ENCODE data around the gene ECEL1.

Gene ECEL1

DNA sequence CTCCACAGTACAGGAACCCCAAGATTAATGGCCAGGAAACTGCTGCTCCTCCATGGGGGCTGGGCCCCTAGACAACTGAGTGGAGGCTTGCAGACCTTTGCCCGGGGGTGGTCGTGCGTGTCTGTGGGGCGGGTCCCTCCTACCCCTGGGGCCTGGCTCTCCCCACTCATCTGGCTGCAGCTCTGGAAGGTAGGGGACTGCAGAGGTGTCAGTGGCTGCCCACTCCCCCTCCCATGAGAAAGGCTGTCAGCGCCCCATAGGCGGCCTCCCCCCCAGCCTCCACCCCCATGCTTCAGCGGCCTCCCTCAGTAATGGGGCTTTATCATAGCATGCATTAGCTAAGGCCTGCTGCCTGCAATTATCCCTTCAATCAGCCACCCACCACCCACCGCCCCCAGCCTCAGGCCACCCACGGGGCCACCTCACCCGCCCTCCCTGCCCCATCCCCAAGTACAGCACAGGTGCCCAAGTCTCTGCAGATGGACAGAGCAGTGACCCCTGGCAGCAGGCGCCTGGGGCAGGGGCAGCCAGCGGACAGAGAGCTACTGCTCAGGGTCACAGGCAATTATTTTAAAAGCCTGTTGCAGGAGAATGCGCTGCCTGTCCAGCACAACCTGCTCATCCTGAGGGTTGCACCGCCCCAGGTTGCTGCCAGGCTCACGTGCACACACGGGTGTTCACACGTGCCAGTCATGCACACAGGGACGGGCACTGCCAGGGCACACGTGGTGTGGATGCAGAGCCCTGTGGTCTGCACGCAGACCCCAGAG lies 9.1 kb upstream of the ECEL1 start:
- TF ChIP-seq, protein P1, sequence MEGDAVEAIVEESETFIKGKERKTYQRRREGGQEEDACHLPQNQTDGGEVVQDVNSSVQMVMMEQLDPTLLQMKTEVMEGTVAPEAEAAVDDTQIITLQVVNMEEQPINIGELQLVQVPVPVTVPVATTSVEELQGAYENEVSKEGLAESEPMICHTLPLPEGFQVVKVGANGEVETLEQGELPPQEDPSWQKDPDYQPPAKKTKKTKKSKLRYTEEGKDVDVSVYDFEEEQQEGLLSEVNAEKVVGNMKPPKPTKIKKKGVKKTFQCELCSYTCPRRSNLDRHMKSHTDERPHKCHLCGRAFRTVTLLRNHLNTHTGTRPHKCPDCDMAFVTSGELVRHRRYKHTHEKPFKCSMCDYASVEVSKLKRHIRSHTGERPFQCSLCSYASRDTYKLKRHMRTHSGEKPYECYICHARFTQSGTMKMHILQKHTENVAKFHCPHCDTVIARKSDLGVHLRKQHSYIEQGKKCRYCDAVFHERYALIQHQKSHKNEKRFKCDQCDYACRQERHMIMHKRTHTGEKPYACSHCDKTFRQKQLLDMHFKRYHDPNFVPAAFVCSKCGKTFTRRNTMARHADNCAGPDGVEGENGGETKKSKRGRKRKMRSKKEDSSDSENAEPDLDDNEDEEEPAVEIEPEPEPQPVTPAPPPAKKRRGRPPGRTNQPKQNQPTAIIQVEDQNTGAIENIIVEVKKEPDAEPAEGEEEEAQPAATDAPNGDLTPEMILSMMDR (conservative IDR thresholded peaks at IDR 0.05) = no peak
- no peak for TF ChIP-seq ZFX (IDR thresholded peaks at IDR 0.05)

GRCh38 chr2:232495292-232495691 lies 7.7 kb upstream of the ECEL1 start:
- TF ChIP-seq, protein P1 (conservative IDR thresholded peaks at IDR 0.05) = no peak
- TF ChIP-seq ZFX (IDR thresholded peaks at IDR 0.05) = no peak

More for the DNA sequence above, 9.1 kb upstream of the ECEL1 start:
- H3K27ac ChIP-seq = no peak overlapping the region

DNA sequence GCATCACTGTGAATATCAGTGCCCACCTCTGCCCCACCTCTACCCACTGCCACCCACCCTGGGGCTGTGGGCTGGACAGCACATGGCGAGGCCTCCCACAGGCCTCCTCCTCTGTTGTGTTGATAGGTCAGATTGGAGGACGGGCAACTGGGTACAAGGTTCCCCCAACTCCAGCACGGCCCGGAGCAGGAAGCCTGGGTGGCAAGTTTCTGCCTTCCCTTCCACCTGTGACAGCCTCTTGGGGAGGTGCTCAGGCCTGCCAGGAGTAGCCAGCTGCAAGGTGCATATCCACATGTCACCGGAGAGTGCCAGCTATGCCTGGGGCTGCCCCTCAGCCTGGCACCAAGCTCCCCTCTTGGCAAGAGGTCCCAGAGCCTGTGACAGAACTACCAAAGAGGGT lies 6.9 kb upstream of the ECEL1 start:
- TF ChIP-seq ZFX (IDR thresholded peaks at IDR 0.05) = no peak
- TF ChIP-seq, protein P1 (conservative IDR thresholded peaks at IDR 0.05) = no peak
- H3K27ac ChIP-seq = no peak overlapping the region

More at GRCh38 chr2:232495292-232495691, 7.7 kb upstream of the ECEL1 start:
- H3K27ac ChIP-seq = no peak overlapping the region

DNA sequence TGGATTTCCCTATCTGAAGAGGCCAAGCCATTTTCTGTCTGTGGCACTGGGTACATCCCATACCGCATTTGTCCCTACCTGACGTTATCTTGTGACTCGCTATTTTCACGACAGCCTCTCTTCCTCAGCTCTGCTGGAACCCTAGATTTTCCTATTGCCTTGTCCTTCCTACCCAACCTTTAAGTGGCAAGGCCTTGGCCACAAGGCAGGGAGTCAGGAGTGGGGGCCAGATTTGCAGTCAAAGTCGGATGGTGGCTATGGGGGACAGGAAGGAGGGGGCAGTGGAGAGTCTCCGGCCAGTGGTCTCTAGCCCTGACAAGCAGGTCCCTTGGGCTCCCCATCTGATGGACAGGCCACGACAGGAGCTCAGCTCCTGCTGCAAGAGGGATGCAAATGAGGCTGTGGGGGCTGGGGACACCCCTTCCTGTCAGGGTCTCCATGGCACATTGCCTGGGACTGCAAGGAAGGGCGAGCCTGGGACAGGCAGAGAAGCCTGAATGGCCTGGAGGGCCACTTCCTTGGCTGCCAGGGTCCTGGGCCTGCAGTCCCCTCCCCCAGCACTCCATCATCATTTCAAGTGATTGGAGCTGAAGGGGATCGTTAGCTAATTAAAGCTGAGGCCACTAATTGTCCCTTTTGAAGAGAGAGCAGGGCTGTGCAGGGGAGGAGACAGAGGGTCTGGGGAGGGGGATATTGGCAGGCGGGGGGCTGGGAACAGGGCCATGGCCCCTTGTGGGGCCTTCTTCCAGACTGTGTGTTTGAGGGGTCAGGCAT lies 6.3 kb upstream of the ECEL1 start:
- no peak overlapping the region for H3K27ac ChIP-seq
- TF ChIP-seq, protein P1 (conservative IDR thresholded peaks at IDR 0.05) = no peak
- TF ChIP-seq ZFX (IDR thresholded peaks at IDR 0.05) = no peak

GRCh38 chr2:232492963-232493700 lies 5.5 kb upstream of the ECEL1 start:
- TF ChIP-seq ZFX (IDR thresholded peaks at IDR 0.05) = no peak
- TF ChIP-seq, protein P1 (conservative IDR thresholded peaks at IDR 0.05) = no peak
- H3K27ac ChIP-seq = no peak overlapping the region

DNA sequence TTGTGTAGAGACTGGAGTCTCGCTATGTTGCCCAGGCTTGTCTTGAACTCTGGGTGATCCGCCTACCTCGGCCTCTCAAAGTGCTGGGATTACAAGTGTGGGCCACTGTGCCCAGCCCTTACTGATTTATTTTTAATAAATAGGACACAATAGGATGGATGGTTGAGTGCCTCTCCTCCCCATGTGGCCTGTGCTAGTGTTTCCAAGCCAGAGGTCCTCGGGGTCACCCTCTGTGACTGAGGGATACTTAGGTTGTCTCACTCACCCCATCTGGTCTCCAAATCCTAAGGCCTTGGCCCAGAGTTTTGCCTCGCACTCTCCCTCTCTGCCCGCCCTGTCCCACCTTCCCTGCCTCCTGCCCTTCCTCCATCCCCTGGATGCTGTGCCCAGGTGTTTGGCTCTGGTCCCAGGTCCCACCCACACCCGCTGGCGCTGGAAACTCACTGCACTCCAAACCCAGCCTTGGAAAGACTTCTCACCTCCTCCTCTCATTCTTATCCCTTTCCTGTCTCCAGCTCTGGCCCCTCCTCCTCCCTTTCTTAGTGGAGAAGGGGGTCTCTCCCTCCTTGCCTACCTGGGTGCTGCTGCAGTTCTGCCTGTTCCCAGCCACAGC lies 4.7 kb upstream of the ECEL1 start:
- no peak overlapping the region for H3K27ac ChIP-seq
- no peak for TF ChIP-seq ZFX (IDR thresholded peaks at IDR 0.05)
- TF ChIP-seq, protein P1 (conservative IDR thresholded peaks at IDR 0.05) = no peak
